K562 (cell line): ENCODE measurements around the gene NCOA1.
"Not testable (repeated sequence)": the region's sequence is repeated elsewhere in the genome, so short reads cannot be mapped to it uniquely, and the experiment has no call there.

Experiments
- BHLHE40 ChIP-seq: IDR thresholded peaks from 2 replicates; pipeline ENCODE4 v1.6.1; 2011; ENCODE audit warnings: low read length, improper control_type of control experiment
- CGGBP1 ChIP-seq: fragments of 250-450 bp; sonication (Bioruptor Pico); IDR thresholded peaks from 2 replicates; pipeline ENCODE4 v1.9.0; 2021; ENCODE audit warnings: mild to moderate bottlenecking
- CTCF ChIP-seq, 3 experiments: IDR thresholded peaks in 2 of 3; conservative IDR thresholded peaks in 1 of 3; 2 replicates each; pipeline ENCODE4 v1.5.1; 2011 to 2012; ENCODE audit warnings: low read length in 3 of 3, mild to moderate bottlenecking in 3 of 3, control low read depth in 2 of 3, improper control_type of control experiment in 1 of 3, inconsistent platforms in 1 of 3, low read depth in 1 of 3, mixed read lengths in 1 of 3, moderate library complexity in 1 of 3; ENCODE audit not compliant: insufficient read depth in 2 of 3
- GABPB2 ChIP-seq: fragments of 250-450 bp; sonication (Bioruptor Pico); conservative IDR thresholded peaks from 2 replicates; pipeline ENCODE4 v1.5.1; 2021; ENCODE audit warnings: mild to moderate bottlenecking
- HDAC6 ChIP-seq: IDR thresholded peaks from 2 replicates; pipeline ENCODE4 v1.6.1; 2012; ENCODE audit warnings: low read depth, mild to moderate bottlenecking, control low read depth, inconsistent platforms, low read length, moderate library complexity
- MAZ ChIP-seq, 2 experiments: fragments of 450-650 bp in 1 of 2; sonication (generic) in 1 of 2; formaldehyde crosslinking; IDR thresholded peaks in 1 of 2; conservative IDR thresholded peaks in 1 of 2; 2 replicates each; pipeline versions ENCODE4 v1.4.0 to v1.5.0; 2020; ENCODE audit warnings: mild to moderate bottlenecking in 1 of 2, missing genetic modification reagents in 1 of 2
- NFYB ChIP-seq: IDR thresholded peaks from 2 replicates; pipeline ENCODE4 v1.6.1; 2011; ENCODE audit warnings: mild to moderate bottlenecking, moderate library complexity; ENCODE audit not compliant: insufficient read length; ENCODE audit errors: extremely low read depth
- NKRF ChIP-seq: fragments of 450-650 bp; IDR thresholded peaks from 2 replicates; pipeline ENCODE4 v1.6.1; 2016; ENCODE audit warnings: borderline replicate concordance
- POLR3A ChIP-seq: IDR thresholded peaks from 2 replicates; pipeline ENCODE4 v1.6.1; 2011; ENCODE audit warnings: borderline replicate concordance, mild to moderate bottlenecking, moderate library complexity; ENCODE audit not compliant: insufficient read length, insufficient read depth; ENCODE audit errors: extremely low read depth
- RFX5 ChIP-seq: IDR thresholded peaks from 2 replicates; pipeline ENCODE4 v1.6.1; 2011; ENCODE audit warnings: low read depth, mild to moderate bottlenecking, improper control_type of control experiment, low read length
- RHOXF2B ChIP-seq: fragments of 250-450 bp; sonication (Bioruptor Pico); conservative IDR thresholded peaks from 2 replicates; pipeline ENCODE4 v1.5.1; 2021
- RNF2 ChIP-seq: sonication (generic); IDR thresholded peaks from 2 replicates; pipeline ENCODE4 v1.6.1; 2016
- TCF7L2 ChIP-seq: fragments of 150-350 bp; IDR thresholded peaks from 2 replicates; pipeline ENCODE4 v1.6.1; 2016; ENCODE audit warnings: low read depth, mild to moderate bottlenecking, low read length, moderate library complexity
- ZNF232 ChIP-seq: sonication (generic); formaldehyde crosslinking; IDR thresholded peaks from 2 replicates; pipeline ENCODE4 v1.8.0; 2022; ENCODE audit warnings: mild to moderate bottlenecking, missing genetic modification reagents

- not testable (repeated sequence) for TF ChIP-seq POLR3A; CTCF (IDR thresholded peaks at IDR 0.05 in 2 of 3, conservative IDR thresholded peaks at IDR 0.05 in 1 of 3; ENCODE audit: insufficient read depth in 2 of 3, low read depth in 1 of 3, low read length in 3 of 3); RFX5; HDAC6; GABPB2 (CRISPR knock-in tag); RNF2; BHLHE40; MAZ (CRISPR knock-in tag; conservative IDR thresholded peaks at IDR 0.05 in 1 of 2, IDR thresholded peaks at IDR 0.05 in 1 of 2); RHOXF2B (CRISPR knock-in tag); CGGBP1; TCF7L2; NKRF; NFYB; ZNF232 (CRISPR knock-in tag)
Measured at GRCh38 chr2:24484677-24485076, 6.4 kb upstream of the NCOA1 start.
